ENCODE data around the gene SPARCL1. TPM values are rescaled to one million over a fixed set of nuclear protein-coding genes. Genes with fewer than 3 reads are reported as not detected.

Gene SPARCL1
- total RNA-seq, 2 experiments from 2014 or later: not detected

- Mint-ChIP-seq H3K9me3 (peaks cover 9% of the 10 kb centered on the region), H3K27me3 (no peaks in the 10 kb centered on the region), H3K36me3 (ENCODE audit: low read depth) (peaks cover 2% of the 10 kb centered on the region), H3K4me1 (peaks cover 29% of the 10 kb centered on the region), H3K27ac (no peak overlapping the region), H3K4me3 (no peak overlapping the region)
- CTCF ChIA-PET: no interaction called here
- POLR2A ChIA-PET: no interaction called here
- DNase-seq: no peak
Measured at GRCh38 chr4:87555773-87556619, 26.8 kb upstream of the SPARCL1 start.

- CTCF ChIA-PET: no interaction called here
- Mint-ChIP-seq H3K4me3 (no peak overlapping the region), H3K27ac (no peak overlapping the region), H3K4me1 (peaks cover 5% of the 10 kb centered on the region), H3K27me3 (peaks cover 3% of the 10 kb centered on the region), H3K36me3 (ENCODE audit: low read depth) (peaks cover 2% of the 10 kb centered on the region), H3K9me3 (peaks cover 6% of the 10 kb centered on the region)
- POLR2A ChIA-PET: no interaction called here
- no peak for DNase-seq
Measured at GRCh38 chr4:87553182-87553581, 24.0 kb upstream of the SPARCL1 start.

- no peak for DNase-seq
- Mint-ChIP-seq H3K36me3 (ENCODE audit: low read depth) (peaks cover 2% of the 10 kb centered on the region), H3K27ac (no peak overlapping the region), H3K4me1 (no peaks in the 10 kb centered on the region), H3K4me3 (no peak overlapping the region), H3K9me3 (peaks cover 4% of the 10 kb centered on the region), H3K27me3 (peaks cover 3% of the 10 kb centered on the region)
- ChIA-PET CTCF (interaction anchor here (0.6 kb wide), 1 partner anchor 438 kb away, joined by 3 read pairs; no protein-coding TSS in a partner anchor), POLR2A (no interaction called here)
Measured at GRCh38 chr4:87551361-87551760, 22.2 kb upstream of the SPARCL1 start.

GRCh38 chr4:87547016-87547708 is 18.0 kb upstream of the SPARCL1 start:
- H3K27ac Mint-ChIP-seq: no peak overlapping the region

GRCh38 chr4:87545052-87545451 is 15.9 kb upstream of the SPARCL1 start:
- Mint-ChIP-seq H3K27ac (no peak overlapping the region), H3K27me3 (peaks cover 11% of the 10 kb centered on the region), H3K4me1 (no peaks in the 10 kb centered on the region), H3K4me3 (no peak overlapping the region), H3K36me3 (ENCODE audit: low read depth) (no peaks in the 10 kb centered on the region), H3K9me3 (no peaks in the 10 kb centered on the region)
- CTCF ChIA-PET: no interaction called here
- DNase-seq: no peak
- POLR2A ChIA-PET: no interaction called here

More at GRCh38 chr4:87547016-87547708, 18.0 kb upstream of the SPARCL1 start:
- Mint-ChIP-seq H3K9me3 (no peaks in the 10 kb centered on the region), H3K27me3 (peaks cover 5% of the 10 kb centered on the region), H3K4me1 (no peaks in the 10 kb centered on the region), H3K36me3 (ENCODE audit: low read depth) (no peaks in the 10 kb centered on the region), H3K4me3 (no peak overlapping the region)
- ChIA-PET CTCF (interaction anchor here (1.9 kb wide), 1 partner anchor 10 kb away, joined by 5 read pairs; no protein-coding TSS in a partner anchor), POLR2A (no interaction called here)
- DNase-seq: no peak

- DNase-seq: no peak
- no peak overlapping the region for H3K27ac Mint-ChIP-seq
- H3K27me3 Mint-ChIP-seq: peaks cover 10% of the 10 kb centered on the region
- no peak overlapping the region for H3K4me3 Mint-ChIP-seq
- ChIA-PET CTCF (no interaction called here), POLR2A (no interaction called here)
- H3K4me1 Mint-ChIP-seq: no peaks in the 10 kb centered on the region
- H3K9me3 Mint-ChIP-seq: no peaks in the 10 kb centered on the region
- no peaks in the 10 kb centered on the region for H3K36me3 Mint-ChIP-seq (ENCODE audit: low read depth)
Measured at GRCh38 chr4:87543835-87544461, 14.8 kb upstream of the SPARCL1 start.

GRCh38 chr4:87542734-87543312 is 13.6 kb upstream of the SPARCL1 start:
- CTCF ChIA-PET: no interaction called here

GRCh38 chr4:87541956-87542709 is 13.0 kb upstream of the SPARCL1 start:
- no peak for DNase-seq
- H3K27ac Mint-ChIP-seq: no peak overlapping the region
- H3K36me3 Mint-ChIP-seq (ENCODE audit: low read depth): no peaks in the 10 kb centered on the region
- no peaks in the 10 kb centered on the region for H3K4me1 Mint-ChIP-seq
- ChIA-PET POLR2A (no interaction called here), CTCF (interaction anchor here (1.5 kb wide), 1 partner anchor 12 kb away, joined by 3 read pairs; no protein-coding TSS in a partner anchor)
- no peaks in the 10 kb centered on the region for H3K9me3 Mint-ChIP-seq
- H3K4me3 Mint-ChIP-seq: no peak overlapping the region
- peaks cover 10% of the 10 kb centered on the region for H3K27me3 Mint-ChIP-seq

More at GRCh38 chr4:87542734-87543312, 13.6 kb upstream of the SPARCL1 start:
- no peak overlapping the region for H3K27ac Mint-ChIP-seq
- DNase-seq: no peak
- no peak overlapping the region for H3K4me3 Mint-ChIP-seq
- POLR2A ChIA-PET: no interaction called here
- peaks cover 10% of the 10 kb centered on the region for H3K27me3 Mint-ChIP-seq
- no peaks in the 10 kb centered on the region for H3K36me3 Mint-ChIP-seq (ENCODE audit: low read depth)
- H3K4me1 Mint-ChIP-seq: no peaks in the 10 kb centered on the region
- H3K9me3 Mint-ChIP-seq: no peaks in the 10 kb centered on the region

GRCh38 chr4:87541521-87541920 is 12.3 kb upstream of the SPARCL1 start:
- ChIA-PET POLR2A (no interaction called here), CTCF (interaction anchor here (1.5 kb wide), 1 partner anchor 11 kb away, joined by 3 read pairs; no protein-coding TSS in a partner anchor)
- no peak for DNase-seq
- Mint-ChIP-seq H3K27me3 (peaks cover 10% of the 10 kb centered on the region), H3K27ac (no peak overlapping the region), H3K4me1 (no peaks in the 10 kb centered on the region), H3K4me3 (no peak overlapping the region), H3K36me3 (ENCODE audit: low read depth) (no peaks in the 10 kb centered on the region), H3K9me3 (no peaks in the 10 kb centered on the region)

GRCh38 chr4:87540146-87541058 is 11.2 kb upstream of the SPARCL1 start:
- no peaks in the 10 kb centered on the region for H3K4me1 Mint-ChIP-seq
- no peaks in the 10 kb centered on the region for H3K36me3 Mint-ChIP-seq (ENCODE audit: low read depth)
- no peak for DNase-seq
- ChIA-PET CTCF (interaction anchor here (1.1 to 1.5 kb wide), 2 partner anchors 10 to 20 kb away, joined by 3 read pairs; no protein-coding TSS in a partner anchor), POLR2A (no interaction called here)
- peaks cover 10% of the 10 kb centered on the region for H3K27me3 Mint-ChIP-seq
- H3K9me3 Mint-ChIP-seq: no peaks in the 10 kb centered on the region
- H3K4me3 Mint-ChIP-seq: no peak overlapping the region
- H3K27ac Mint-ChIP-seq: no peak overlapping the region

- H3K4me3 Mint-ChIP-seq: no peak overlapping the region
- POLR2A ChIA-PET: no interaction called here
- DNase-seq: no peak
- H3K36me3 Mint-ChIP-seq (ENCODE audit: low read depth): no peaks in the 10 kb centered on the region
- CTCF ChIA-PET: no interaction called here
- no peaks in the 10 kb centered on the region for H3K9me3 Mint-ChIP-seq
- H3K4me1 Mint-ChIP-seq: no peaks in the 10 kb centered on the region
- no peak overlapping the region for H3K27ac Mint-ChIP-seq
- H3K27me3 Mint-ChIP-seq: no peaks in the 10 kb centered on the region
Measured at GRCh38 chr4:87532907-87533306, 3.7 kb upstream of the SPARCL1 start.
